ENCODE measurements around the gene PIMREG.

Gene PIMREG

GRCh38 chr17:6454495-6455320 is 10.5 kb downstream of the PIMREG start:
- H3K27ac ChIP-seq (ENCODE audit: low read depth, low read length, severe bottlenecking), result no peak overlapping the region
- WGBS, 2 experiments (ENCODE audit: insufficient coverage in 2 of 2), result 21 to 28% methylated on average over 18 to 31 of the region's 35 CpGs
- H3K4me3 ChIP-seq (ENCODE audit: extremely low read depth, insufficient read depth, low read length, poor library complexity, severe bottlenecking), result peak overlapping the region; percentile 29
- peaks cover 12% of the 10 kb centered on the region for H3K36me3 ChIP-seq (ENCODE audit: control insufficient read depth, insufficient read depth, low read length)
- peaks cover 7% of the 10 kb centered on the region for H3K4me1 ChIP-seq (ENCODE audit: control insufficient read depth, insufficient read depth, low read length, poor library complexity, severe bottlenecking)
- no peaks in the 10 kb centered on the region for H3K9me3 ChIP-seq (ENCODE audit: control insufficient read depth, low read length)

GRCh38 chr17:6455321-6455705 is 11.1 kb downstream of the PIMREG start:
- WGBS, 2 experiments (ENCODE audit: insufficient coverage in 2 of 2), result 1 to 2% methylated on average over 20 to 31 of the region's 35 CpGs
- peak overlapping the region; percentile 29 for H3K4me3 ChIP-seq (ENCODE audit: extremely low read depth, insufficient read depth, low read length, poor library complexity, severe bottlenecking)
- H3K9me3 ChIP-seq (ENCODE audit: control insufficient read depth, low read length), result no peaks in the 10 kb centered on the region
- peaks cover 7% of the 10 kb centered on the region for H3K4me1 ChIP-seq (ENCODE audit: control insufficient read depth, insufficient read depth, low read length, poor library complexity, severe bottlenecking)
- H3K27ac ChIP-seq (ENCODE audit: low read depth, low read length, severe bottlenecking), result no peak overlapping the region
- H3K36me3 ChIP-seq (ENCODE audit: control insufficient read depth, insufficient read depth, low read length), result peaks cover 6% of the 10 kb centered on the region

DNA sequence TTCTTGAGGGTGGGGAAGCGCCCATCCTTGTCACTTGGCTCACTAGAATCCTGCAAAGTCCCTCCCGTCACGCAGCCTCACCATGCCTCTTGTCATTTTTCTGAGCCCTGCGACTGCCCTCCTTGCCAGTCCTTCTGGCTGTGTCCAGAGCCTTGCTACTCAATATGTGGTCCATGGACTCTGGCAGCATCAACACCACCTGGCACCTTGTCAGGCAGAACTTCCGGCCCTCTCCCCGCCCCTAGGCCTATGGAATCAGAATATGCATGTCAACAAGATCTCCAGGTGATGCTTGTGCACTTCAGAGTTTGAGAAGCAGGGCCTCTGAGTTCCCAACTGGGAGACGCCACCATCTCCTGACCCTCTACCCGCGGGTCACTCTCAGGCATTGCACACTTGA is 12.1 kb downstream of the PIMREG start:
- WGBS, 2 experiments (ENCODE audit: insufficient coverage in 2 of 2), result 90 to 93% methylated on average over 9 of the region's 9 CpGs
- peaks cover 7% of the 10 kb centered on the region for H3K4me1 ChIP-seq (ENCODE audit: control insufficient read depth, insufficient read depth, low read length, poor library complexity, severe bottlenecking)
- H3K4me3 ChIP-seq (ENCODE audit: extremely low read depth, insufficient read depth, low read length, poor library complexity, severe bottlenecking), result no peak overlapping the region
- H3K27ac ChIP-seq (ENCODE audit: low read depth, low read length, severe bottlenecking), result no peak overlapping the region
- H3K36me3 ChIP-seq (ENCODE audit: control insufficient read depth, insufficient read depth, low read length), result no peaks in the 10 kb centered on the region
- no peaks in the 10 kb centered on the region for H3K9me3 ChIP-seq (ENCODE audit: control insufficient read depth, low read length)

DNA sequence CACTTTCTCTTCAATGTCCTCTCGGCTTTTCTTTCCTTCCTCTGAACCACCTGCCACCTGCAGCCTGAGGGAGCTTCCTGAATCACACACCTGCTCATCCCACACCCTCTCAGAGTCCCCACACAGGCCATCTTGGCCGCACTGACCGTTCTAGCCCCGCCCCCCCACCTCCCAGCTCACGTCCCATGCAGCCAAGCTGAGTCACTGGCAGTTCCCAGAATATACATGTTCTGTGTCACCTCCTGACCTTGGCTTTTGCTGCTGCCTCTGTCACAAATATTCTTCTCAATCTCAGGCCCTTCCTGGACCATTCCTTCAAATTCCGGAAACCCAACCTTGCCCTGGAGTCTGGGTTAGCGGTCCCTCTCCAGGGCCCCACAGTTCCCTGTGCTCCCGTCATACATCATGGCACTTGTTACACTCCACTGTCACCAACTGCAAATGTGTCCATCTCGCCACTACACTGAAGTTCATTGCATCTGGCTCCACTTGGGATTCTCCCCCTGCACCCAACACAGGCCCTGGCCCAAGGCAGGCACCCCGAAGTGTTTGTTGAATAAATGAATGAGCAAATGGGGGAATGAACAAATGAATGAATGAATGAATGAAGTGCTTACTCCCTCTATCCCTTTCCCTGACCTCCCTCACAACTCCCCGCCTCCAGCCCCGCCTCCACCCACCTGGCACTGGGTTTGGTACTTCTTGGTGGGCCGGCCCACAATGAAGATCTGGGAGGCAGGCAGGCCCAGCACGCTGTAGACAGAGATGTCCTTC is 12.8 kb downstream of the PIMREG start:
- Histone ChIP-seq H3K9me3 (ENCODE audit: control insufficient read depth, low read length) (no peaks in the 10 kb centered on the region), H3K27ac (ENCODE audit: low read depth, low read length, severe bottlenecking) (no peak overlapping the region), H3K4me1 (ENCODE audit: control insufficient read depth, insufficient read depth, low read length, poor library complexity, severe bottlenecking) (peaks cover 10% of the 10 kb centered on the region), H3K36me3 (ENCODE audit: control insufficient read depth, insufficient read depth, low read length) (no peaks in the 10 kb centered on the region), H3K4me3 (ENCODE audit: extremely low read depth, insufficient read depth, low read length, poor library complexity, severe bottlenecking) (no peak overlapping the region)
- WGBS, 2 experiments (ENCODE audit: insufficient coverage in 2 of 2), result 62 to 72% methylated on average over 9 to 12 of the region's 14 CpGs

GRCh38 chr17:6457688-6458459 is 13.6 kb downstream of the PIMREG start:
- Histone ChIP-seq H3K27ac (ENCODE audit: low read depth, low read length, severe bottlenecking) (no peak overlapping the region), H3K4me1 (ENCODE audit: control insufficient read depth, insufficient read depth, low read length, poor library complexity, severe bottlenecking) (peaks cover 10% of the 10 kb centered on the region), H3K36me3 (ENCODE audit: control insufficient read depth, insufficient read depth, low read length) (no peaks in the 10 kb centered on the region), H3K9me3 (ENCODE audit: control insufficient read depth, low read length) (no peaks in the 10 kb centered on the region), H3K4me3 (ENCODE audit: extremely low read depth, insufficient read depth, low read length, poor library complexity, severe bottlenecking) (no peak overlapping the region)
- WGBS, 2 experiments (ENCODE audit: insufficient coverage in 2 of 2), result 74 to 81% methylated on average over 7 to 10 of the region's 10 CpGs

GRCh38 chr17:6458460-6458950 is 14.2 kb downstream of the PIMREG start:
- no peaks in the 10 kb centered on the region for H3K9me3 ChIP-seq (ENCODE audit: control insufficient read depth, low read length)
- H3K4me1 ChIP-seq (ENCODE audit: control insufficient read depth, insufficient read depth, low read length, poor library complexity, severe bottlenecking), result peaks cover 10% of the 10 kb centered on the region
- no peak overlapping the region for H3K4me3 ChIP-seq (ENCODE audit: extremely low read depth, insufficient read depth, low read length, poor library complexity, severe bottlenecking)
- 82 to 86% methylated on average over 13 to 14 of the region's 14 CpGs for WGBS, 2 experiments (ENCODE audit: insufficient coverage in 2 of 2)
- no peak overlapping the region for H3K27ac ChIP-seq (ENCODE audit: low read depth, low read length, severe bottlenecking)
- H3K36me3 ChIP-seq (ENCODE audit: control insufficient read depth, insufficient read depth, low read length), result no peaks in the 10 kb centered on the region

- Histone ChIP-seq H3K9me3 (ENCODE audit: control insufficient read depth, low read length) (no peaks in the 10 kb centered on the region), H3K4me3 (ENCODE audit: extremely low read depth, insufficient read depth, low read length, poor library complexity, severe bottlenecking) (no peak overlapping the region), H3K4me1 (ENCODE audit: control insufficient read depth, insufficient read depth, low read length, poor library complexity, severe bottlenecking) (peaks cover 7% of the 10 kb centered on the region), H3K27ac (ENCODE audit: low read depth, low read length, severe bottlenecking) (no peak overlapping the region), H3K36me3 (ENCODE audit: control insufficient read depth, insufficient read depth, low read length) (no peaks in the 10 kb centered on the region)
- 86 to 93% methylated on average over 7 to 8 of the region's 9 CpGs for WGBS, 2 experiments (ENCODE audit: insufficient coverage in 2 of 2)
These were observed 16.4 kb downstream of the PIMREG start for GRCh38 chr17:6460531-6461161.

- 91 to 93% methylated on average over 10 of the region's 14 CpGs for WGBS, 2 experiments (ENCODE audit: insufficient coverage in 2 of 2)
These were observed 17.0 kb downstream of the PIMREG start for GRCh38 chr17:6461246-6461645.

GRCh38 chr17:6461792-6462524 is 17.7 kb downstream of the PIMREG start:
- peaks cover 7% of the 10 kb centered on the region for H3K4me1 ChIP-seq (ENCODE audit: control insufficient read depth, insufficient read depth, low read length, poor library complexity, severe bottlenecking)
- no peak overlapping the region for H3K27ac ChIP-seq (ENCODE audit: low read depth, low read length, severe bottlenecking)
- WGBS, 2 experiments (ENCODE audit: insufficient coverage in 2 of 2), result 58 to 65% methylated on average over 7 to 8 of the region's 10 CpGs

More at GRCh38 chr17:6461246-6461645, 17.0 kb downstream of the PIMREG start:
- H3K27ac ChIP-seq (ENCODE audit: low read depth, low read length, severe bottlenecking), result no peak overlapping the region
- no peaks in the 10 kb centered on the region for H3K36me3 ChIP-seq (ENCODE audit: control insufficient read depth, insufficient read depth, low read length)
- H3K4me1 ChIP-seq (ENCODE audit: control insufficient read depth, insufficient read depth, low read length, poor library complexity, severe bottlenecking), result peaks cover 7% of the 10 kb centered on the region
- H3K4me3 ChIP-seq (ENCODE audit: extremely low read depth, insufficient read depth, low read length, poor library complexity, severe bottlenecking), result no peak overlapping the region
- no peaks in the 10 kb centered on the region for H3K9me3 ChIP-seq (ENCODE audit: control insufficient read depth, low read length)

More at GRCh38 chr17:6461792-6462524, 17.7 kb downstream of the PIMREG start:
- Histone ChIP-seq H3K9me3 (ENCODE audit: control insufficient read depth, low read length) (no peaks in the 10 kb centered on the region), H3K36me3 (ENCODE audit: control insufficient read depth, insufficient read depth, low read length) (no peaks in the 10 kb centered on the region), H3K4me3 (ENCODE audit: extremely low read depth, insufficient read depth, low read length, poor library complexity, severe bottlenecking) (no peak overlapping the region)
